Measurements from ENCODE around the gene USP34.
"Not testable (repeated sequence)": the region's sequence is repeated elsewhere in the genome, so short reads cannot be mapped to it uniquely, and the experiment has no call there.

Gene USP34

DNA sequence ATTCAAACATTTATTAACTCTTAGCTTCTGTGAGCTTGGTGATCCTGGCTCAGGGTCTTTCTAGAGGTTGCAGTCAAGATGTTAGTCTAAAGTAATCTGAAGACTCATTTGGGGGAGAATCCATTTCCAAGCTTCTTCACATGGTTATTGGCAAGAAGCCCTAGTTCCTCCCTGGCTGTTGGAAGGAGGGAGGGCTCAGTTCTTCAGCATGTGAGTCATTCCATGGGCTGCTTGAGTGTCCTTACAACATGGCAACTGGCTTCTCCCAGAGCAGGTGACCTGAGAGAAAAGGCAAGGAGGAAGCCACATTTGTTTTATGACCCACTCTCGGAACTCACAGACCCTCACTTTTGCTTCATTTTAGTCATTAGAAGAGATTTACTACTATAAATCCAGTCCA is 319.5 kb downstream of the USP34 start:
- no peak for DNase-seq (ENCODE audit: low read depth in 2 of 2)

DNA sequence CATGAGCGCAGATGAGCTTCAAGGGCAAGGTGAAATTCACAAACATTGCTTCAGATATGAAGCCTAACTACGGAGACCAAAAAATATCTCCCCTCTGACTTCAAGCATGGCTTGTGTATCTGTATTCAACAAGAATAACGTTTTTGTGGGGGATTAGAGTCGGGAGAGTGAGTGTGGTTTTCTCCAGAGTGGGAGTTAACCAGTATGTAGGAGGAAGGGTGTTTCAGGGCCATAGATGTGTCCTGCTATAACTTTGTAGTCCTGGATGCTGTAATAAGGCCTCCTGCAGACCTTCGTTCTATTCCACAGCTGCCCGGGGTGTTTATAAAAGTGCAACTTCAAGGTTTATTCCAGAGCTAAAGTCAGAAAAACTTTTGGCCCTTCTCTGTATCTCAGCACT is 321.8 kb downstream of the USP34 start:
- no peak for DNase-seq (ENCODE audit: low read depth in 2 of 2)

DNA sequence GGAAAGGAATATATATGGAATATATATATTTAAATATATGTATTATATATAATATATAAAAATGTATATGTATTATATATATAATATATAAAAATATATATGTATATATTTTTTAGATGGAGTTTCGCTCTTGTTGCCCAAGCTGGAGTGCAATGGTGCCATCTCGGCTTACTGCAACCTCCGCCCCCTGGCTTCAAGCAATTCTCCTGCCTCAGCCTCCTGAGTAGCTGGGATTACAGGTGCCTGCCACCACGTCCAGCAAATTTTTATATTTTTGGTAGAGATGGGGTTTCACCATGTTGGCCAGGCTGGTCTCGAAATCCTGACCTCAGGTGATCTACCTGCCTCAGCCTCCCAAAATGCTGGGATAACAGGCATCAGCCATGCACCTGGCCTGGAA is 322.8 kb downstream of the USP34 start:
- DNase-seq (ENCODE audit: low read depth in 2 of 2), result not testable (repeated sequence)

DNA sequence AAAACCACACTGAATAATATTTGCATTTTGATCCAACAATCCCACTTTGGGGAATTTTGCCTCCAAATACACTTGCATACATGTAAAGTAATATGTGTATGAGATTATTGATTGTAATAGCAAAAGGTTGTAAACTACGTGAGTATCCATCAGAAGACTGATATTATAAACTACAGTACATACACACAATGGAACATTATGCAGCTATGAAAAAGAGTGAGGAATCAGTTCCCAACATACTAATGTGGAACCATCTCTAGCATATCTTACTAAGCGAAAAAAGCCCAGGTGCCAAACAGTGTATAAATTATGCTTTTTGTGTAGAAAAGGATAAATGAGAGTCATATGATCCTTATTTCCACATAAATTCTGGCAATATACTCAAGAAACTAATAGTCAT is 324.9 kb downstream of the USP34 start:
- no peak for DNase-seq (ENCODE audit: low read depth in 2 of 2)

DNA sequence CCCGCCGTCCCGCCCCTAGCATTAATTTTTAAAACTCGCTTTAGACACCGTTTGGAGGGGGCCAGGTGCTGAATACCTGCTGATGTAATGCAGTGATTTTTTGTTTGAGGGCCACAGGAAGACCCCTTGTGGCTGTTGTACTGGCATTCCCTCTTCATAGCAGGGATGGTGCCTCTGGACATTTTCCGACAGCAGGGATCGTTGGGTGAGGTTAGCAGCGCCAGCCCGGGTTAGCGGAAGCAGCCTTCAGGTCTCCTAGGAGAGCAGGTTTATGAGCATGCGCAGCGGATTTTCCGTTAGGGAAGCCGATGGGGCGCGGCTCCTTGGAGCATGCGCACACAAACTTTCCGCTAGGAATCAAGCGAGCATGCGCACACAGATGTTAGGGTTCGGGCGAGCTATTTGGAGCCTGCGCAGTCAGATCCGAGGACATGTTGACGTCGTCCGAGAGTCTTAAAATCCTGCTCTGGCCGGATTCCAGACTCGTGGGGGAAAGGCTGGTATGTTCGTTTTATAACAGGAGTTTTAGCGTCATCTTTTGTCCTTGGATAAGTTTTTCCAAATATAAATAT is 326.1 kb downstream of the USP34 start:
- peak; percentile 83 to 85 for DNase-seq (ENCODE audit: low read depth in 2 of 2)

DNA sequence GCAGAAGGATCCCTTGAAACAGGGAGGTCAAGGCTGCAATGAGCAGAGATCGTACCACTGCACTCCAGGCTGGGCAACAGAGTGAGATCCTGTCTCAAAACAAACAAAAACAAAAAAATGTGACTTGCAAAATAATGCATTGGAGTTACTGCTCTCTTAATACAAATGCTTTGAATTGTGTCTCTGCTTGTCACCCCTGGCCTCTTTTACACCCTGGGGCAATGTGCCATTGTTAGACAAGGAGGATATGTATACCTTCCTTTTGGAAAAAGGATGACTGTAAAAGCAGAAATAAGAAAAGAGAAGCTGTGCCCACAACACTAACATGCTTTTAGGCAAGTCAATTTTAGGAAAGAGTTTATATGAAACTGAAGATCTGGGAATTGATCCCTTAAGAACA is 329.7 kb downstream of the USP34 start:
- DNase-seq (ENCODE audit: low read depth in 2 of 2), result no peak

DNA sequence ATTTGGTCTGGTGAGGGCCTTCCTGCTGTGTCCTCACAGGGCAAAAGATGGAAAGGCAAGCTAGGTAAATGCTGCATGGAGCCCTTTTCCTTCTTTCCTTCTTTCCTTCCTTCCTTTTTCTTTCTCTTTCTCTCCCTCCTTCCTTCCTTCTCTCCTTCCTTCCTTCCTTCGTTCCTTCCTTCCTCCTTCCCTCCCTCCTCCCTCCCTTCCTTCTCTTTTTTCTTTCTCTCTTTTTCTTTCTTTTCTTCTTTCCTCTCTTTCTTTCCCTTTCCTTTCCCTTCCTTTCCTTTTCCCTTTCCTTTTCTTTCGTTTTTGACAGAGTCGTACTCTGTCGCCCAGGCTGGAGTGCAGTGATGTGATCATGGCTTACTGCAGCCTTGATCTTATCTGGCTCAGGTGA is 332.0 kb downstream of the USP34 start:
- no peak for DNase-seq (ENCODE audit: low read depth in 2 of 2)

Data from stimulated activated CD4-positive, alpha-beta T cell treated with anti-CD3 and anti-CD28 coated beads, Interleukin-1b, Interleukin-23, amount 100 ng/mL, for 1 hour (primary cell).